ENCODE results near the gene HES1. TPM values are rescaled to one million over a fixed set of nuclear protein-coding genes. Genes with fewer than 3 reads are reported as not detected.

The HES1 gene
- total RNA-seq, 1 donor from 2014 or later = 100 TPM

GRCh38 chr3:194139814-194140391, 4.0 kb downstream of the HES1 start:
- peaks cover 23% of the 10 kb centered on the region for H3K36me3 Mint-ChIP-seq
- no peaks in the 10 kb centered on the region for H3K9me3 Mint-ChIP-seq
- peak overlapping the region; percentile 91 for H3K27ac Mint-ChIP-seq
- TF ChIP-seq CTCF (conservative IDR thresholded peaks at IDR 0.05) = no peak
- peaks cover 7% of the 10 kb centered on the region for H3K27me3 Mint-ChIP-seq
- no peak for DNase-seq (ENCODE audit: extremely low spot score, unreplicated experiment)
- peak overlapping the region; percentile 91 for H3K4me3 Mint-ChIP-seq
- peaks cover 37% of the 10 kb centered on the region for H3K4me1 Mint-ChIP-seq (ENCODE audit: unreplicated experiment)

- H3K9me3 Mint-ChIP-seq = no peaks in the 10 kb centered on the region
- peak; percentile 83 for DNase-seq (ENCODE audit: extremely low spot score, unreplicated experiment)
Observed at GRCh38 chr3:194140520-194141414, 4.8 kb downstream of the HES1 start.

GRCh38 chr3:194141415-194142155, 5.6 kb downstream of the HES1 start:
- peak; percentile 92 for DNase-seq (ENCODE audit: extremely low spot score, unreplicated experiment)
- no peaks in the 10 kb centered on the region for H3K9me3 Mint-ChIP-seq
- H3K4me3 Mint-ChIP-seq = peak overlapping the region; percentile 53
- no peaks in the 10 kb centered on the region for H3K27me3 Mint-ChIP-seq
- no peak for TF ChIP-seq CTCF (conservative IDR thresholded peaks at IDR 0.05)
- H3K27ac Mint-ChIP-seq = peak overlapping the region; percentile 93
- peaks cover 17% of the 10 kb centered on the region for H3K36me3 Mint-ChIP-seq
- H3K4me1 Mint-ChIP-seq (ENCODE audit: unreplicated experiment) = peaks cover 37% of the 10 kb centered on the region

More at GRCh38 chr3:194140520-194141414, 4.8 kb downstream of the HES1 start:
- peaks cover 37% of the 10 kb centered on the region for H3K4me1 Mint-ChIP-seq (ENCODE audit: unreplicated experiment)
- H3K27me3 Mint-ChIP-seq = peaks cover 6% of the 10 kb centered on the region
- peak overlapping the region; percentile 91 for H3K27ac Mint-ChIP-seq
- peaks cover 23% of the 10 kb centered on the region for H3K36me3 Mint-ChIP-seq
- no peak for TF ChIP-seq CTCF (conservative IDR thresholded peaks at IDR 0.05)
- peak overlapping the region; percentile 91 for H3K4me3 Mint-ChIP-seq

- Mint-ChIP-seq H3K36me3 (peaks cover 10% of the 10 kb centered on the region), H3K9me3 (no peaks in the 10 kb centered on the region), H3K4me3 (peak overlapping the region; percentile 53), H3K4me1 (ENCODE audit: unreplicated experiment) (peaks cover 37% of the 10 kb centered on the region), H3K27me3 (no peaks in the 10 kb centered on the region), H3K27ac (peak overlapping the region; percentile 93)
- DNase-seq (ENCODE audit: extremely low spot score, unreplicated experiment) = no peak
- no peak for TF ChIP-seq CTCF (conservative IDR thresholded peaks at IDR 0.05)
Observed at GRCh38 chr3:194142156-194142910, 6.4 kb downstream of the HES1 start.

GRCh38 chr3:194145702-194146101, 9.8 kb downstream of the HES1 start:
- Mint-ChIP-seq H3K4me3 (no peak overlapping the region), H3K4me1 (ENCODE audit: unreplicated experiment) (peaks cover 32% of the 10 kb centered on the region), H3K27me3 (no peaks in the 10 kb centered on the region), H3K9me3 (no peaks in the 10 kb centered on the region), H3K27ac (no peak overlapping the region), H3K36me3 (no peaks in the 10 kb centered on the region)
- DNase-seq (ENCODE audit: extremely low spot score, unreplicated experiment) = no peak
- no peak for TF ChIP-seq CTCF (conservative IDR thresholded peaks at IDR 0.05)

All from type B pancreatic cell (in vitro differentiated cells).